Type B pancreatic cell (in vitro differentiated cells): ENCODE measurements around the gene EDDM3A. TPM values are rescaled to one million over a fixed set of nuclear protein-coding genes. Genes with fewer than 3 reads are reported as not detected.
A peak's percentile ranks its signal among the peaks of the same experiment; 100 is the strongest.

Source experiments
- DNase-seq: peaks from one replicate; pipeline ENCODE4 v3.0.0; 2021; ENCODE audit warnings: mixed read lengths; ENCODE audit not compliant: unreplicated experiment; ENCODE audit errors: extremely low spot score
- H3K27ac Mint-ChIP-seq: 2 replicates; pipeline ENCODE4 v1.8.0; 2021; ENCODE audit warnings: mild to moderate bottlenecking, mixed read lengths
- H3K27me3 Mint-ChIP-seq: 2 replicates; pipeline ENCODE4 v1.8.0; 2021; ENCODE audit warnings: mixed read lengths
- H3K36me3 Mint-ChIP-seq: 2 replicates; pipeline ENCODE4 v1.8.0; 2021; ENCODE audit warnings: mixed read lengths
- H3K4me1 Mint-ChIP-seq: one replicate; pipeline ENCODE4 v1.8.0; 2021; ENCODE audit warnings: mixed read lengths; ENCODE audit not compliant: unreplicated experiment
- H3K4me3 Mint-ChIP-seq: 2 replicates; pipeline ENCODE4 v1.8.0; 2021; ENCODE audit warnings: mild to moderate bottlenecking, mixed read lengths
- H3K9me3 Mint-ChIP-seq: 2 replicates; pipeline ENCODE4 v1.8.0; 2021; ENCODE audit warnings: mixed read lengths
- CTCF ChIP-seq: fragments of 200-600 bp; sonication (generic); conservative IDR thresholded peaks from 2 replicates; pipeline ENCODE4 v1.5.0; 2021; ENCODE audit warnings: antibody characterized with exemption, mild to moderate bottlenecking
- total RNA-seq: library from RNA; stranded (reverse); gene quantifications from 2 replicates; pipeline ENCODE4 v1.2.1, GENCODE V29; 2021; ENCODE audit warnings: low replicate concordance

Gene EDDM3A
- total RNA-seq, 1 donor from 2014 or later: not detected

- TF ChIP-seq CTCF: no peak
- H3K4me1 Mint-ChIP-seq: peaks cover under 1% of the 10 kb centered on the region
- no peak for DNase-seq
- no peaks in the 10 kb centered on the region for H3K9me3 Mint-ChIP-seq
- no peak overlapping the region for H3K4me3 Mint-ChIP-seq
- H3K36me3 Mint-ChIP-seq: no peaks in the 10 kb centered on the region
- H3K27me3 Mint-ChIP-seq: peaks cover 10% of the 10 kb centered on the region
- H3K27ac Mint-ChIP-seq: no peak overlapping the region
Measured at GRCh38 chr14:20775901-20776300, 30.2 kb downstream of the EDDM3A start.

GRCh38 chr14:20781803-20782202 is 36.1 kb downstream of the EDDM3A start:
- Mint-ChIP-seq H3K36me3 (no peaks in the 10 kb centered on the region), H3K4me3 (peak overlapping the region; percentile 4), H3K27ac (peak overlapping the region; percentile 2), H3K27me3 (no peaks in the 10 kb centered on the region), H3K9me3 (no peaks in the 10 kb centered on the region), H3K4me1 (peaks cover 15% of the 10 kb centered on the region)
- DNase-seq: no peak
- no peak for TF ChIP-seq CTCF

- peaks cover 15% of the 10 kb centered on the region for H3K4me1 Mint-ChIP-seq
Measured at GRCh38 chr14:20782280-20782890, 36.7 kb downstream of the EDDM3A start.

GRCh38 chr14:20787025-20787424 is 41.3 kb downstream of the EDDM3A start:
- TF ChIP-seq CTCF: no peak
- H3K4me3 Mint-ChIP-seq: no peak overlapping the region
- peaks cover 5% of the 10 kb centered on the region for H3K4me1 Mint-ChIP-seq
- no peaks in the 10 kb centered on the region for H3K27me3 Mint-ChIP-seq
- H3K27ac Mint-ChIP-seq: no peak overlapping the region
- peaks cover 3% of the 10 kb centered on the region for H3K36me3 Mint-ChIP-seq
- DNase-seq: no peak
- H3K9me3 Mint-ChIP-seq: peaks cover 4% of the 10 kb centered on the region

More at GRCh38 chr14:20782280-20782890, 36.7 kb downstream of the EDDM3A start:
- no peaks in the 10 kb centered on the region for H3K9me3 Mint-ChIP-seq
- no peak for DNase-seq
- H3K36me3 Mint-ChIP-seq: no peaks in the 10 kb centered on the region
- H3K4me3 Mint-ChIP-seq: peak overlapping the region; percentile 4
- TF ChIP-seq CTCF: no peak
- no peaks in the 10 kb centered on the region for H3K27me3 Mint-ChIP-seq
- peak overlapping the region; percentile 2 for H3K27ac Mint-ChIP-seq

DNA sequence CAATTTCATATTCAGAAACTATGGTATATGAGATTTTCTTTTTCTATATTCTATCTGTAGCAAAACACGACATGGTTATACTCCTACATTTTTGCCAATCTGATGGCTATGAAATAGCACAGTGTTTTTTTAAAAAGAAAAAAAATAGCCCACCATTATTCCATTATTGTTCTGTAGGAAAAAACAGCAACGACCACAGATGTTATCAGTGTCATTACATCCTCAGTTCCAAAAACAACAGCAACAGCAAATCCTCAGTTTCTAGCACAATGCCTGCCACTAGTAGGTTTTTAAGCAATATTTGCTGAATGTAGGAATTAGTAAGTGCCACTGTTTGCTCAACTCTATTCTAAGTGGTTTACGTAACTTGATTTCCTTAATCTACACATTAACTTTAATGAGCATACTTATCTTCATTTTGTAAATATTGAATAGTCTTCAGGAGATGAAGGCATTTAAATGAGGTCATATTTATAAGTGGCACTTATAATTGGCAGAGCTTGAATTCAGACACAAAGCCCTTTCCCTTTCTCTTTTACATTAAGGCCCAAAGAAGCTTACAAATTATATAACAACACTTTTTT is 43.6 kb downstream of the EDDM3A start:
- peaks cover 3% of the 10 kb centered on the region for H3K36me3 Mint-ChIP-seq
- DNase-seq: no peak
- no peak overlapping the region for H3K4me3 Mint-ChIP-seq
- H3K9me3 Mint-ChIP-seq: peaks cover 4% of the 10 kb centered on the region
- no peaks in the 10 kb centered on the region for H3K4me1 Mint-ChIP-seq
- no peak overlapping the region for H3K27ac Mint-ChIP-seq
- TF ChIP-seq CTCF: no peak
- H3K27me3 Mint-ChIP-seq: no peaks in the 10 kb centered on the region
